ENCODE data around the gene PCLO. TPM values are rescaled to one million over a fixed set of nuclear protein-coding genes. Genes with fewer than 3 reads are reported as not detected.

Gene PCLO
- total RNA-seq, 2 experiments from 2014 or later, result 0.35 to 1.4 TPM

- H3K27ac ChIP-seq (ENCODE audit: low read depth, low read length, poor library complexity, severe bottlenecking), result no peak overlapping the region
- no peaks in the 10 kb centered on the region for H3K9me2 ChIP-seq (ENCODE audit: insufficient read depth, low read length)
- TF ChIP-seq CTCF (conservative IDR thresholded peaks at IDR 0.05; ENCODE audit: low read length) (no peak), EZH2phosphoT487 (IDR thresholded peaks at IDR 0.05; ENCODE audit: borderline replicate concordance, low read depth, low read length) (no peak)
- intact Hi-C loops (cut with micrococcal nuclease; ENCODE audit: unreplicated experiment), result no loop called here
- BruUV-seq (replicated peaks), result no TSS peak
- no peaks in the 10 kb centered on the region for H3K79me2 ChIP-seq (ENCODE audit: insufficient read depth, low read depth, low read length)
- ChIA-PET POLR2A (no interaction called here), CTCF (ENCODE audit: unreplicated experiment) (no interaction called here)
- H2AFZ ChIP-seq (ENCODE audit: low read length), result no peak overlapping the region
- H3K4me3 ChIP-seq (ENCODE audit: low read depth, low read length, poor library complexity, severe bottlenecking), result no peak overlapping the region
- no peaks in the 10 kb centered on the region for H3K36me3 ChIP-seq (ENCODE audit: insufficient read depth, low read length)
- H4K20me1 ChIP-seq (ENCODE audit: insufficient read depth, low read length), result no peaks in the 10 kb centered on the region
- H3K9me3 ChIP-seq (ENCODE audit: low read length), result no peaks in the 10 kb centered on the region
- H3K4me2 ChIP-seq (ENCODE audit: low read length), result no peak overlapping the region
- H3K4me1 ChIP-seq (ENCODE audit: insufficient read depth, low read length, poor library complexity, severe bottlenecking), result no peaks in the 10 kb centered on the region
- no peak for DNase-seq (ENCODE audit: low spot score)
These were observed 323.6 kb downstream of the PCLO start for GRCh38 chr7:82839063-82839462.

GRCh38 chr7:82838314-82838713 is 324.4 kb downstream of the PCLO start:
- ChIA-PET CTCF (ENCODE audit: unreplicated experiment) (no interaction called here), POLR2A (no interaction called here)
- Histone ChIP-seq H3K36me3 (ENCODE audit: insufficient read depth, low read length) (no peaks in the 10 kb centered on the region), H3K4me2 (ENCODE audit: low read length) (no peak overlapping the region), H2AFZ (ENCODE audit: low read length) (no peak overlapping the region), H3K79me2 (ENCODE audit: insufficient read depth, low read depth, low read length) (no peaks in the 10 kb centered on the region), H3K4me3 (ENCODE audit: low read depth, low read length, poor library complexity, severe bottlenecking) (no peak overlapping the region), H3K27ac (ENCODE audit: low read depth, low read length, poor library complexity, severe bottlenecking) (no peak overlapping the region), H4K20me1 (ENCODE audit: insufficient read depth, low read length) (no peaks in the 10 kb centered on the region), H3K9me2 (ENCODE audit: insufficient read depth, low read length) (no peaks in the 10 kb centered on the region), H3K9me3 (ENCODE audit: low read length) (no peaks in the 10 kb centered on the region), H3K4me1 (ENCODE audit: insufficient read depth, low read length, poor library complexity, severe bottlenecking) (no peaks in the 10 kb centered on the region)
- no peak for TF ChIP-seq EZH2phosphoT487 (IDR thresholded peaks at IDR 0.05; ENCODE audit: borderline replicate concordance, low read depth, low read length)
- no peak for TF ChIP-seq CTCF (conservative IDR thresholded peaks at IDR 0.05; ENCODE audit: low read length)
- intact Hi-C loops (cut with micrococcal nuclease; ENCODE audit: unreplicated experiment), result no loop called here
- no TSS peak for BruUV-seq (replicated peaks)
- no peak for DNase-seq (ENCODE audit: low spot score)

- no peaks in the 10 kb centered on the region for H3K79me2 ChIP-seq (ENCODE audit: insufficient read depth, low read depth, low read length)
These were observed 339.6 kb downstream of the PCLO start for GRCh38 chr7:82823073-82823472.

More at GRCh38 chr7:82823073-82823472, 339.6 kb downstream of the PCLO start:
- Histone ChIP-seq H3K9me3 (ENCODE audit: low read length) (no peaks in the 10 kb centered on the region), H3K4me3 (ENCODE audit: low read depth, low read length, poor library complexity, severe bottlenecking) (no peak overlapping the region), H3K4me1 (ENCODE audit: insufficient read depth, low read length, poor library complexity, severe bottlenecking) (no peaks in the 10 kb centered on the region), H3K9me2 (ENCODE audit: insufficient read depth, low read length) (no peaks in the 10 kb centered on the region), H3K27ac (ENCODE audit: low read depth, low read length, poor library complexity, severe bottlenecking) (no peak overlapping the region), H2AFZ (ENCODE audit: low read length) (no peak overlapping the region), H4K20me1 (ENCODE audit: insufficient read depth, low read length) (no peaks in the 10 kb centered on the region), H3K36me3 (ENCODE audit: insufficient read depth, low read length) (no peaks in the 10 kb centered on the region), H3K4me2 (ENCODE audit: low read length) (no peak overlapping the region)
- intact Hi-C loops (cut with micrococcal nuclease; ENCODE audit: unreplicated experiment), result no loop called here
- ChIA-PET POLR2A (interaction anchor here (0.8 kb wide), 1 partner anchor 9 kb away, joined by 3 read pairs; no protein-coding TSS in a partner anchor), CTCF (ENCODE audit: unreplicated experiment) (no interaction called here)
- no TSS peak for BruUV-seq (replicated peaks)
- TF ChIP-seq CTCF (conservative IDR thresholded peaks at IDR 0.05; ENCODE audit: low read length), result no peak
- TF ChIP-seq EZH2phosphoT487 (IDR thresholded peaks at IDR 0.05; ENCODE audit: borderline replicate concordance, low read depth, low read length), result no peak
- no peak for DNase-seq (ENCODE audit: low spot score)
